DND-41 (cell line): ENCODE measurements around the gene KRTAP4-12.
"Not testable (repeated sequence)": the region's sequence is repeated elsewhere in the genome, so short reads cannot be mapped to it uniquely, and the experiment has no call there.

Experiments
- CTCF ChIP-seq: IDR thresholded peaks from 2 replicates; pipeline ENCODE4 v1.5.1; 2012; ENCODE audit warnings: borderline replicate concordance, low read length, moderate library complexity, mild to moderate bottlenecking; ENCODE audit not compliant: poor library complexity, severe bottlenecking; ENCODE audit errors: extremely low read depth
- EZH2 ChIP-seq: IDR thresholded peaks from 3 replicates; pipeline ENCODE4 v1.6.1; 2012; ENCODE audit warnings: borderline replicate concordance, low read depth, mild to moderate bottlenecking, moderate library complexity, low read length, inconsistent platforms; ENCODE audit not compliant: severe bottlenecking

- TF ChIP-seq EZH2, CTCF: not testable (repeated sequence)
Measured at GRCh38 chr17:41099682-41100480, 24.1 kb downstream of the KRTAP4-12 start.
